ENCODE measurements around the gene SCFD2.

DNA sequence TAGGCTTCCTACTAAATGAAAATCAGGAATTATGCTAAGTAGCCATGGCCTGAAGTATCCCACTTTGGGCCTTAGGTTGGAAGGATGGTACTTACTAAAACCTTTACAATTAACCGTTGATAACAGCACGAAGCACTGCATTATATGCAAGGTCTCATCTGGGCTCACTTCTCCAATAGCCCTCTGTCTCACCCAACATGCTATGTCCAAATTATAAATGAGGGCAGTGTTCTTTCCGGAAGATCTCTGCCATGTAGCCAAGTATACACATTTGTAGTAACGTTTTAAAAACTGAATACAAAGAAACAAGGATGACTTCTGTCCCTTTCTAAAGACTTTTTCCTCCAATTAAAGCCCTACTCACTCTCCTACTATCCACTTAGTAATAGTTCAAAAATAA lies 51.6 kb downstream of the SCFD2 start:
- TF ChIP-seq POLR2A (IDR thresholded peaks at IDR 0.05): no peak
- TF ChIP-seq, protein P1, sequence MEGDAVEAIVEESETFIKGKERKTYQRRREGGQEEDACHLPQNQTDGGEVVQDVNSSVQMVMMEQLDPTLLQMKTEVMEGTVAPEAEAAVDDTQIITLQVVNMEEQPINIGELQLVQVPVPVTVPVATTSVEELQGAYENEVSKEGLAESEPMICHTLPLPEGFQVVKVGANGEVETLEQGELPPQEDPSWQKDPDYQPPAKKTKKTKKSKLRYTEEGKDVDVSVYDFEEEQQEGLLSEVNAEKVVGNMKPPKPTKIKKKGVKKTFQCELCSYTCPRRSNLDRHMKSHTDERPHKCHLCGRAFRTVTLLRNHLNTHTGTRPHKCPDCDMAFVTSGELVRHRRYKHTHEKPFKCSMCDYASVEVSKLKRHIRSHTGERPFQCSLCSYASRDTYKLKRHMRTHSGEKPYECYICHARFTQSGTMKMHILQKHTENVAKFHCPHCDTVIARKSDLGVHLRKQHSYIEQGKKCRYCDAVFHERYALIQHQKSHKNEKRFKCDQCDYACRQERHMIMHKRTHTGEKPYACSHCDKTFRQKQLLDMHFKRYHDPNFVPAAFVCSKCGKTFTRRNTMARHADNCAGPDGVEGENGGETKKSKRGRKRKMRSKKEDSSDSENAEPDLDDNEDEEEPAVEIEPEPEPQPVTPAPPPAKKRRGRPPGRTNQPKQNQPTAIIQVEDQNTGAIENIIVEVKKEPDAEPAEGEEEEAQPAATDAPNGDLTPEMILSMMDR (IDR thresholded peaks at IDR 0.05): no peak
